Astrocyte (in vitro differentiated cells and primary cell): ENCODE data around the gene THRB. TPM values are rescaled to one million over a fixed set of nuclear protein-coding genes. Genes with fewer than 3 reads are reported as not detected.
A peak's percentile ranks its signal among the peaks of the same experiment; 100 is the strongest.

Experiments used
- DNase-seq: peaks from one replicate; pipeline ENCODE4 v3.0.0-alpha.2; 2010; ENCODE audit warnings: low read depth
- FAIRE-seq: peaks from 2 replicates; lab custom pipeline; 2011; peaks lifted over from hg19 to GRCh38; lab: Jason Lieb, UNC
- H2AFZ ChIP-seq: 2 replicates; pipeline ENCODE4 v1.6.0; 2012; ENCODE audit warnings: low read depth, low read length, inconsistent platforms
- H3K27ac ChIP-seq: 2 replicates; pipeline ENCODE4 v1.5.1; 2011; ENCODE audit warnings: low read depth, low read length, inconsistent platforms
- H3K27me3 ChIP-seq: 2 replicates; pipeline ENCODE4 v1.6.0; 2011; ENCODE audit warnings: low read length, inconsistent platforms; ENCODE audit not compliant: insufficient read depth
- H3K36me3 ChIP-seq: 2 replicates; pipeline ENCODE4 v1.5.1; 2011; ENCODE audit warnings: low read length, inconsistent platforms; ENCODE audit not compliant: insufficient read depth
- H3K4me1 ChIP-seq: 2 replicates; pipeline ENCODE4 v1.5.1; 2011; ENCODE audit warnings: low read length, inconsistent platforms; ENCODE audit not compliant: insufficient read depth
- H3K4me2 ChIP-seq: 2 replicates; pipeline ENCODE4 v1.6.0; 2012; ENCODE audit warnings: low read length, inconsistent platforms
- H3K4me3 ChIP-seq: 2 replicates; pipeline ENCODE4 v1.5.1; 2011; ENCODE audit warnings: low read depth, mild to moderate bottlenecking, low read length, inconsistent platforms; ENCODE audit not compliant: insufficient read depth
- H3K79me2 ChIP-seq: 2 replicates; pipeline ENCODE4 v1.6.0; 2012; ENCODE audit warnings: mild to moderate bottlenecking, low read length, inconsistent platforms; ENCODE audit not compliant: insufficient read depth
- H3K9ac ChIP-seq: 2 replicates; pipeline ENCODE4 v1.6.0; 2012; ENCODE audit warnings: mild to moderate bottlenecking, low read length, inconsistent platforms
- H3K9me3 ChIP-seq: 2 replicates; pipeline ENCODE4 v1.5.1; 2012; ENCODE audit warnings: low read depth, mild to moderate bottlenecking, low read length, inconsistent platforms; ENCODE audit not compliant: insufficient read depth
- H4K20me1 ChIP-seq: 2 replicates; pipeline ENCODE4 v1.6.0; 2012; ENCODE audit warnings: low read length, inconsistent platforms; ENCODE audit not compliant: insufficient read depth
- H3K27ac Mint-ChIP-seq: one replicate; pipeline ENCODE4 v1.8.0; 2021; ENCODE audit warnings: mild to moderate bottlenecking, mixed read lengths; ENCODE audit not compliant: unreplicated experiment
- H3K27me3 Mint-ChIP-seq: one replicate; pipeline ENCODE4 v1.8.0; 2021; ENCODE audit warnings: low read depth, mixed read lengths; ENCODE audit not compliant: unreplicated experiment
- H3K36me3 Mint-ChIP-seq: one replicate; pipeline ENCODE4 v1.8.0; 2021; ENCODE audit warnings: low read depth, mixed read lengths; ENCODE audit not compliant: unreplicated experiment
- H3K4me1 Mint-ChIP-seq: one replicate; pipeline ENCODE4 v1.8.0; 2021; ENCODE audit warnings: low read depth, mixed read lengths; ENCODE audit not compliant: unreplicated experiment
- H3K4me3 Mint-ChIP-seq: one replicate; pipeline ENCODE4 v1.8.0; 2021; ENCODE audit warnings: mild to moderate bottlenecking, moderate library complexity, mixed read lengths; ENCODE audit not compliant: unreplicated experiment
- H3K9me3 Mint-ChIP-seq: one replicate; pipeline ENCODE4 v1.8.0; 2021; ENCODE audit warnings: mild to moderate bottlenecking, mixed read lengths; ENCODE audit not compliant: unreplicated experiment
- EZH2 ChIP-seq: IDR thresholded peaks from 2 replicates; pipeline ENCODE4 v1.6.1; 2012; ENCODE audit warnings: mild to moderate bottlenecking, low read length, inconsistent platforms; ENCODE audit not compliant: insufficient read depth
- total RNA-seq: library from RNA; stranded (reverse); gene quantifications from 2 replicates; pipeline ENCODE4 v1.2.1, GENCODE V29; 2021
- TF ChIP-seq, protein P1 (sequence below): IDR thresholded peaks from 2 replicates; pipeline ENCODE4 v1.5.1; 2011; ENCODE audit warnings: low read depth, mild to moderate bottlenecking, inconsistent platforms, low read length, moderate library complexity; ENCODE audit not compliant: insufficient read depth

The THRB gene
- total RNA-seq, 1 donor from 2014 or later = 8.5 TPM

DNA sequence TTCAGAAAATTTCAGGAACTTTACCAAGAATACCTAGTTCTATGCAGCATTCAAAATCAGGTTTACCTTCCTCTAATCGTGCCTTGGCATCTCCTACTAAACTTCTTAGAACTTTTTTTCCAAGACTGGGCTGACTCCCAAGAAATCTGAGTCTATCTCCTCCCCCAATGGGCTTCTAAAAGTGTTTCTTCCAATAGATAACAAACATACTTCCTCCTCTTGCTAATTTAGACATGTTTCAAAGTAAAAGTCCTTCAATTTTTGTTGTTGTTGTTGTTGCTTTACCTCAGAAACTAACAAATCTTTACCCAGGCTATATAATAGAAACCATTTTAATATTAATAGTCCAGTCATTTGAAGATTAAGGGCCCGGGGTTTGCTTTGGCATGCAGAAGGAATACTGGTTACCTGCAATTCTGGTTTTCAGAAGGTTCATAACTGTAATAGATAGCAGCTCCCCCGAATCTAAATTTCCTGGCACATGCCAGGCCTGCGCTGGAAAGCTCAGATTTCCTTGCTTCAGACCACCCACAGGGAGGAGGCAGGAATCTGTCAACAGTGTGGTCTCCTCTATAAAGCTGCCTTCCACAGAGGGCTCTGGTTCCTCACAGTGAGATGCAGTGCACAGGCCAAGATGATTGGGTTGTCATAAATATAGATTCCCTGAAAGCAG, 188.7 kb downstream of the THRB start:
- Histone ChIP-seq H3K9ac (no peak overlapping the region), H3K4me1 (peaks cover 4% of the 10 kb centered on the region), H3K36me3 (no peaks in the 10 kb centered on the region), H3K4me2 (no peak overlapping the region), H3K79me2 (no peaks in the 10 kb centered on the region), H4K20me1 (no peaks in the 10 kb centered on the region), H3K9me3 (no peaks in the 10 kb centered on the region), H2AFZ (no peak overlapping the region), H3K27ac (no peak overlapping the region), H3K27me3 (peaks cover under 1% of the 10 kb centered on the region), H3K4me3 (no peak overlapping the region)
- Mint-ChIP-seq H3K4me1 (peaks cover 7% of the 10 kb centered on the region), H3K9me3 (no peaks in the 10 kb centered on the region), H3K4me3 (no peak overlapping the region), H3K27ac (no peak overlapping the region), H3K36me3 (no peaks in the 10 kb centered on the region), H3K27me3 (no peaks in the 10 kb centered on the region)
- DNase-seq = peak; percentile 39
- no peak for TF ChIP-seq EZH2
- TF ChIP-seq, protein P1, sequence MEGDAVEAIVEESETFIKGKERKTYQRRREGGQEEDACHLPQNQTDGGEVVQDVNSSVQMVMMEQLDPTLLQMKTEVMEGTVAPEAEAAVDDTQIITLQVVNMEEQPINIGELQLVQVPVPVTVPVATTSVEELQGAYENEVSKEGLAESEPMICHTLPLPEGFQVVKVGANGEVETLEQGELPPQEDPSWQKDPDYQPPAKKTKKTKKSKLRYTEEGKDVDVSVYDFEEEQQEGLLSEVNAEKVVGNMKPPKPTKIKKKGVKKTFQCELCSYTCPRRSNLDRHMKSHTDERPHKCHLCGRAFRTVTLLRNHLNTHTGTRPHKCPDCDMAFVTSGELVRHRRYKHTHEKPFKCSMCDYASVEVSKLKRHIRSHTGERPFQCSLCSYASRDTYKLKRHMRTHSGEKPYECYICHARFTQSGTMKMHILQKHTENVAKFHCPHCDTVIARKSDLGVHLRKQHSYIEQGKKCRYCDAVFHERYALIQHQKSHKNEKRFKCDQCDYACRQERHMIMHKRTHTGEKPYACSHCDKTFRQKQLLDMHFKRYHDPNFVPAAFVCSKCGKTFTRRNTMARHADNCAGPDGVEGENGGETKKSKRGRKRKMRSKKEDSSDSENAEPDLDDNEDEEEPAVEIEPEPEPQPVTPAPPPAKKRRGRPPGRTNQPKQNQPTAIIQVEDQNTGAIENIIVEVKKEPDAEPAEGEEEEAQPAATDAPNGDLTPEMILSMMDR = no peak
- FAIRE-seq = peak; percentile 66

GRCh38 chr3:24303057-24303754, 191.4 kb downstream of the THRB start:
- no peak for DNase-seq
- no peak for TF ChIP-seq EZH2
- TF ChIP-seq, protein P1 = no peak
- no peak for FAIRE-seq
- Histone ChIP-seq H3K4me3 (no peak overlapping the region), H3K9me3 (no peaks in the 10 kb centered on the region), H3K27me3 (no peaks in the 10 kb centered on the region), H3K36me3 (no peaks in the 10 kb centered on the region), H3K4me2 (no peak overlapping the region), H4K20me1 (no peaks in the 10 kb centered on the region), H3K27ac (no peak overlapping the region), H3K79me2 (no peaks in the 10 kb centered on the region), H2AFZ (no peak overlapping the region), H3K4me1 (peaks cover 13% of the 10 kb centered on the region), H3K9ac (no peak overlapping the region)
- Mint-ChIP-seq H3K9me3 (no peaks in the 10 kb centered on the region), H3K27ac (no peak overlapping the region), H3K4me3 (no peak overlapping the region), H3K4me1 (peaks cover 16% of the 10 kb centered on the region), H3K36me3 (no peaks in the 10 kb centered on the region), H3K27me3 (no peaks in the 10 kb centered on the region)

GRCh38 chr3:24302396-24302795, 192.3 kb downstream of the THRB start:
- H3K9me3 Mint-ChIP-seq = no peaks in the 10 kb centered on the region
- DNase-seq = no peak
- H3K4me3 Mint-ChIP-seq = no peak overlapping the region
- H3K36me3 ChIP-seq = no peaks in the 10 kb centered on the region
- FAIRE-seq = no peak
- H3K79me2 ChIP-seq = no peaks in the 10 kb centered on the region
- H3K9me3 ChIP-seq = no peaks in the 10 kb centered on the region
- H3K4me2 ChIP-seq = no peak overlapping the region
- H3K9ac ChIP-seq = no peak overlapping the region
- no peak overlapping the region for H3K27ac ChIP-seq
- H3K4me1 Mint-ChIP-seq = peaks cover 16% of the 10 kb centered on the region
- no peaks in the 10 kb centered on the region for H3K36me3 Mint-ChIP-seq
- H3K27me3 ChIP-seq = no peaks in the 10 kb centered on the region
- peaks cover 13% of the 10 kb centered on the region for H3K4me1 ChIP-seq
- H3K27me3 Mint-ChIP-seq = no peaks in the 10 kb centered on the region
- H2AFZ ChIP-seq = no peak overlapping the region
- H3K4me3 ChIP-seq = no peak overlapping the region
- H4K20me1 ChIP-seq = no peaks in the 10 kb centered on the region
- TF ChIP-seq, protein P1 = no peak
- no peak for TF ChIP-seq EZH2
- H3K27ac Mint-ChIP-seq = no peak overlapping the region
